ENCODE data around the gene ART5.
"Not testable (repeated sequence)": the region's sequence is repeated elsewhere in the genome, so short reads cannot be mapped to it uniquely, and the experiment has no call there.

The ART5 gene

GRCh38 chr11:3617990-3618389, 23.8 kb downstream of the ART5 start:
- DNase-seq (ENCODE audit: low spot score) = no peak

GRCh38 chr11:3616721-3617460, 24.9 kb downstream of the ART5 start:
- no peak for DNase-seq (ENCODE audit: low spot score)

DNA sequence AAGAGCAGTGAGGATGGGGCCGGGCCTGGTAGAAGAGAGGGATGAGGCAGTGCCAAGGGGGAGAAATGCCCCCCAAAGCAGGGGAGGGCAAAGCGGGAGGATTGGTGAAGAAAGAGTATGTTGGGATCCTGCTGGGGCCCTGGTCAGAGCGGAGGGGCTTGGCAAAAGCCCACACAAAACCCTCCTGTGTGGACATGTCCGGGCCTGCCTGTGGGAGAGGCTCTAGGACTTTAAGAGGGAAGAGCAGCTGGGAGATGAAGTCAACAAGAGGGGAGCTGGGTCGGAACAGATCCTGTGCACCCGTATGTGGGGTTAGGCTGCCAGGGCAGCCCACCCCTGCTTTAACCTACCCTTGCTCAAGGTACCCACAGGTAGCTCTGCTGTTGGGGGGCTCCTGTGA, 25.8 kb downstream of the ART5 start:
- no peak for DNase-seq (ENCODE audit: low spot score)

GRCh38 chr11:3614742-3615171, 27.0 kb downstream of the ART5 start:
- DNase-seq (ENCODE audit: low spot score) = no peak

- no peak for DNase-seq (ENCODE audit: low spot score)
These were observed 27.6 kb downstream of the ART5 start for GRCh38 chr11:3613998-3614741.

- no peak for DNase-seq (ENCODE audit: low spot score)
These were observed 29.7 kb downstream of the ART5 start for GRCh38 chr11:3611976-3612678.

- no peak for DNase-seq (ENCODE audit: low spot score)
These were observed 30.9 kb downstream of the ART5 start for GRCh38 chr11:3610846-3611245.

DNA sequence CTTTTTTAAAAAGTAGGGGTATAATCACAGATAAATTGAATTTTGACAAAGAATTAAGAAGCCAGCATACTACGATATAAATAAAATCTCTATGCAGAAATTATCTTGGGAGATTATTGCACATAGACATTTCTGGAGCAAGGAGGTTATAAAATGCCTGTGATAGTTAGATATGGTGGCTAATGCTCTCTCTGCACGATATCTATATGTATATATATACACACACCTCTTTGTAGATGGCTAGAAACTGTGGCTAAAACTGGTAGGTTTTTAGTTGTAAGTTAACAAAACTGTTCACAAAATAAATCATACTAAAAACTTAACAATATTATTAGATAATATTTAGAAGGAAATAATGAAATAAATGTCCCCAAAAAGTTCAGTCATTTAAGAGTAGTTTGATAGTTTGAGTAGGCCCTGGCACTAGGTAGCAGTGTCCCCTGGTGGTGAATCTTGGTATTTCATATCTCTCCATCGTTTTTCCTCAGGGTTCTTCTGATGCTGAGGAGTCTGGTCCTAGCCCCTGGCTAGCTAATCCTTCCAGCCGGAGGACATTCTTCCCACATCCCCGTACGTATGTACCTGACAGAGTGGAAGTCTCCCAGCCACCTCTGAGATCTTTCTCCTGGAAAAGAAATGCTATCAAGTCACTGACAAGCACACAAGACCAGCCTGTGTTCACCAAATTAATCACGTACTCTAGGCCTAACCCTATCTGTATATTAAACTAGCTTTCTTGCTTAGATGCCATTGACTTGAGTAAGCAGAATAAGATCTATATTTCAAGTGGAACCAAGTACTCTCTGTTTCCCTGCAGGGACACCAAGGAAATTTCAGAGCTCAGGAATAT, 32.2 kb downstream of the ART5 start:
- DNase-seq (ENCODE audit: low spot score) = no peak

GRCh38 chr11:3605771-3606203, 36.0 kb downstream of the ART5 start:
- no peak for DNase-seq (ENCODE audit: low spot score)

- DNase-seq (ENCODE audit: low spot score) = no peak
These were observed 36.5 kb downstream of the ART5 start for GRCh38 chr11:3605283-3605662.

DNA sequence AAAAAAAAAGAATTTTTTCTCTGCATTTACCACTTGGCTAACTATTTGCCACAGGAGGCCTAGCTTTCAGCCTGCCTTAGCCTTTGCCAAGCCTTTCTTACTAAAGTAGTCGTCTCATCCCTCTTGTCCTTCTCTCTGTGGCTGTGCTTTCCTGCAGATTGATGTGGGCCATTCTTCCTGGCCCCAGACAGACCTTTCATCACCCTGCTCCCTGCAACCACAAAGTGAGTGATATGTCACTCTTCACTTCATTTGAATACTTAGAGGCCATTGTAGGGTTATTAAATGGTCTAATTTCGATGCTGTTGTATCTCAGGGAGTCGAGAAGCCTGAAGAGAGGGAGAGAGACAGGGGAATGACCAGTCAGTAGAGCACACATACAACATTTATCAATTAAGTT, 37.6 kb downstream of the ART5 start:
- no peak for DNase-seq (ENCODE audit: low spot score)

- DNase-seq (ENCODE audit: low spot score) = not testable (repeated sequence)
These were observed 41.6 kb downstream of the ART5 start for GRCh38 chr11:3600201-3600600.

GRCh38 chr11:3597743-3598142, 44.0 kb downstream of the ART5 start:
- DNase-seq (ENCODE audit: low spot score) = not testable (repeated sequence)

GRCh38 chr11:3591326-3591725, 50.5 kb downstream of the ART5 start:
- not testable (repeated sequence) for DNase-seq (ENCODE audit: low spot score)

DNA sequence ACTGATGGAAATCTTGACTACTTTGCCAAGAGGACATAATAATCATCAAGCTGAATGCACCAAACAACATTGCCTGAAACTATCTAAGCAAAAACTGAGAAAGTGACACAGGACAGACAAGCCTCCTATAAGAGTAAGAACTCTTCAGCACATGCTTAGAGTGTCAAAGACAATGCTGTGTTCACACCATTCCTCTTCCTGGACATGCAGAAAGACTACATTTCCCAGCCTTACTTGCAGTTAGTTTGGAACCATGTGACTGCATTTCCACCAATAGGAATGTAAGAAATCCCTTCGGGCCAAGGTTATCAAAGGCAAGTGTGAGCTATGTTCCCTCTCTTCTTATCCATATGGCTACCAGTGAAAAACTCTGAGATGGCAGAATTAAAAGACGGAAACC, 51.6 kb downstream of the ART5 start:
- DNase-seq (ENCODE audit: low spot score) = not testable (repeated sequence)

DNA sequence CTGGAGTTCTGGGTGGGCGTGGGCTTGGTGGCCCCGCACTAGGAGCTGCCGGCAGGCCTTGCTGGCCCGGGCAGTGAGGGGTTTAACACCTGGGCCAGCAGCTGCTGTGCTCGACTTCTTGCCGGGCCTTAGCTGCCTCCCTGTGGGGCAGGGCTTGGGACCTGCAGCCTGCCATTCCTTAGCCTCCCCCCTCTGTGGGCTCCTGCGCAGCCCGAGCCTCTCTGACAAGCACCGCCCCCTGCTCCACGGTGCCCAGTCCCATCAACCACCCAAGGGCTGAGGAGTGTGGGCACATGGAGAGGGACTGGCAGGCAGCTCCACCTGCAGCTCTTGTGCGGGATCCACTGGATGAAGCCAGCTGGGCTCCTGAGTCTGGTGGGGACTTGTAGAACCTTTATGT, 53.0 kb downstream of the ART5 start:
- DNase-seq (ENCODE audit: low spot score) = not testable (repeated sequence)

Data from HuH-7.5 (cell line).